Spleen (tissue), 11 donors: ENCODE data around the gene MYF5. TPM values are rescaled to one million over a fixed set of nuclear protein-coding genes. Genes with fewer than 3 reads are reported as not detected.

Source experiments
- DNase-seq: peaks from one replicate; pipeline ENCODE4 v3.0.0-alpha.2; 2020
- H3K27ac ChIP-seq, 8 donors: fragments of 200-600 bp; sonication (generic) in 7 of 8; 1 replicate in 4 of 8; 2 replicates in 4 of 8; pipeline versions ENCODE4 v1.5.0 to v1.8.0; 2016 to 2021; ENCODE audit warnings: inconsistent platforms in 4 of 8, mild to moderate bottlenecking in 4 of 8, moderate library complexity in 1 of 8
- H3K27me3 ChIP-seq, 7 donors: fragments of 200-600 bp; sonication (generic) in 6 of 7; replicated peaks in 1 of 7; 1 replicate in 4 of 7; 2 replicates in 3 of 7; pipeline versions ENCODE4 v1.5.0 to v1.8.0; 2016 to 2021; ENCODE audit warnings: inconsistent platforms in 3 of 7, mild to moderate bottlenecking in 1 of 7
- H3K36me3 ChIP-seq, 6 donors: fragments of 200-600 bp; sonication (generic) in 5 of 6; 1 replicate in 4 of 6; 2 replicates in 2 of 6; pipeline versions ENCODE4 v1.5.0 to v1.8.0; 2016 to 2021; ENCODE audit warnings: inconsistent platforms in 2 of 6
- H3K4me1 ChIP-seq, 6 donors: fragments of 200-600 bp; sonication (generic) in 5 of 6; 1 replicate in 3 of 6; 2 replicates in 3 of 6; pipeline versions ENCODE4 v1.5.0 to v1.8.0; 2016 to 2021; ENCODE audit warnings: inconsistent platforms in 3 of 6
- H3K4me3 ChIP-seq, 8 donors: fragments of 200-600 bp; sonication (generic) in 7 of 8; 1 replicate in 4 of 8; 2 replicates in 4 of 8; pipeline versions ENCODE4 v1.5.0 to v1.8.0; 2016 to 2021; ENCODE audit warnings: inconsistent platforms in 4 of 8, mild to moderate bottlenecking in 4 of 8, moderate library complexity in 2 of 8
- H3K9me3 ChIP-seq, 8 donors: fragments of 200-600 bp; sonication (generic) in 7 of 8; 1 replicate in 4 of 8; 2 replicates in 4 of 8; pipeline versions ENCODE4 v1.5.0 to v1.8.0; 2016 to 2021; ENCODE audit warnings: inconsistent platforms in 4 of 8
- POLR2A ChIP-seq, 3 donors: fragments of 450-650 bp; IDR thresholded peaks; one replicate each; pipeline ENCODE4 v1.5.1; 2017; ENCODE audit warnings: antibody characterized with exemption in 3 of 3, mild to moderate bottlenecking in 1 of 3
- POLR2AphosphoS5 ChIP-seq, 3 donors: sonication (generic); formaldehyde crosslinking; IDR thresholded peaks; one replicate each; pipeline ENCODE4 v1.5.1; 2017; ENCODE audit warnings: antibody characterized with exemption in 3 of 3
- WGBS, 5 donors: extraction: QIAGEN DNeasy Blood & Tissue Kit in 3 of 5; methylation state at CpG; one replicate each; pipeline versions ENCODE4 v1.1.5 to v1.1.7; 2013 to 2018; 5-methylcytosine and 5-hydroxymethylcytosine counted together
- intact Hi-C: fragments of 100-400 bp; cut with DNase I; formaldehyde crosslinking; loops from one replicate; pipeline ENCODE4 v1.15.0; 2023; ENCODE audit warnings: low total_unique reads
- polyA plus RNA-seq, 3 donors: library from polyadenylated mRNA; stranded (reverse); fragments of 200-250 nt; gene quantifications; one replicate each; pipeline ENCODE4 v1.2.1, GENCODE V29; 2013
- total RNA-seq, 7 donors: library from RNA; depleted of rRNA in 3 of 7; stranded (reverse); fragments of >200 nt in 3 of 7; fragmentation: NEBNext Ultra II Directional in 4 of 7; extraction: Animal tissue kit (Norgen Biotek cat#: 25700) in 4 of 7; gene quantifications; one replicate each; pipeline versions ENCODE4 v1.1.0 to v1.2.1, GENCODE V29; 2016 to 2021
- TF ChIP-seq, protein P1 (sequence below), 11 experiments: fragments of 200-600 bp in 7 of 11; fragments of 450-650 bp in 4 of 11; sonication (generic) in 4 of 11; IDR thresholded peaks in 8 of 11; conservative IDR thresholded peaks in 3 of 11; 1 replicate in 7 of 11; 2 replicates in 4 of 11; pipeline versions ENCODE4 v1.4.0 to v1.8.0; 2016 to 2021; ENCODE audit warnings: antibody characterized with exemption in 11 of 11, inconsistent platforms in 4 of 11, mild to moderate bottlenecking in 1 of 11
- donor health status: healthy with polysubstance abuse.
- donor health status: DM: no; HTN: no; CAD: no; lungs with moderate emphysema.
- donor health status: DM: no; HTN: no; CAD: no.
- donor health status: Bipolar disorder and iron deficiency.
- donor health status: healthy.
- donor health status: DM: no; HTN: no; CAD: no.
- donor health status: DM: yes; HTN: yes; CAD: no.

MYF5 gene
- total and polyA plus RNA-seq, 10 donors, result not detected

DNA sequence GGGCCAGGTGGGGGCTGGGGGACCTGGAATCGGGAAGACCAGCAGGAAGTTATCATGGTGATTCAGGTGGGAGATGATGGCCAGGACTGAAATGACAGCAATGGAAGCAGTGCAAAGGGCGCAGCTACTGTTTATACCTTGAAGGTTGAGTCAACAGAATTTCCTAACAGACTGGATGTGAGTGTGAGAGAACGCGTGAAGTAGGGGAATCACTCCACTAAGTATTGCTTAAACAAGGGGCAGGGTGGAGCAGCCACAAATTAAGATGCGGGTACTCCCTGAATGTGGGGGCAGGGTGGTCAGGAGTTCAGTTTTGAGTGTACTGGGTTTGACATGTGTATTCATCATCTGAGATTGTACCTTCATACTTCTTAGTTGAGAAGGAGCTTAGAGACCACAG lies 45.1 kb downstream of the MYF5 start:
- no peak overlapping the region for H3K4me3 ChIP-seq
- no peaks in the 10 kb centered on the region for H3K27me3 ChIP-seq
- H3K27ac ChIP-seq, result no peak overlapping the region
- H3K9me3 ChIP-seq, result no peaks in the 10 kb centered on the region
- DNase-seq, result no peak
- 63 to 82% (median 72%) methylated on average over 5 of the region's 5 CpGs for WGBS, 5 donors
- TF ChIP-seq, protein P1, sequence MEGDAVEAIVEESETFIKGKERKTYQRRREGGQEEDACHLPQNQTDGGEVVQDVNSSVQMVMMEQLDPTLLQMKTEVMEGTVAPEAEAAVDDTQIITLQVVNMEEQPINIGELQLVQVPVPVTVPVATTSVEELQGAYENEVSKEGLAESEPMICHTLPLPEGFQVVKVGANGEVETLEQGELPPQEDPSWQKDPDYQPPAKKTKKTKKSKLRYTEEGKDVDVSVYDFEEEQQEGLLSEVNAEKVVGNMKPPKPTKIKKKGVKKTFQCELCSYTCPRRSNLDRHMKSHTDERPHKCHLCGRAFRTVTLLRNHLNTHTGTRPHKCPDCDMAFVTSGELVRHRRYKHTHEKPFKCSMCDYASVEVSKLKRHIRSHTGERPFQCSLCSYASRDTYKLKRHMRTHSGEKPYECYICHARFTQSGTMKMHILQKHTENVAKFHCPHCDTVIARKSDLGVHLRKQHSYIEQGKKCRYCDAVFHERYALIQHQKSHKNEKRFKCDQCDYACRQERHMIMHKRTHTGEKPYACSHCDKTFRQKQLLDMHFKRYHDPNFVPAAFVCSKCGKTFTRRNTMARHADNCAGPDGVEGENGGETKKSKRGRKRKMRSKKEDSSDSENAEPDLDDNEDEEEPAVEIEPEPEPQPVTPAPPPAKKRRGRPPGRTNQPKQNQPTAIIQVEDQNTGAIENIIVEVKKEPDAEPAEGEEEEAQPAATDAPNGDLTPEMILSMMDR (IDR thresholded peaks at IDR 0.05 in 8 of 11, conservative IDR thresholded peaks at IDR 0.05 in 3 of 11), result no peak
- TF ChIP-seq POLR2AphosphoS5 (IDR thresholded peaks at IDR 0.05), result no peak
- no peak for TF ChIP-seq POLR2A (IDR thresholded peaks at IDR 0.05)
- intact Hi-C loops, result no loop called here
- H3K36me3 ChIP-seq, result no peaks in the 10 kb centered on the region
- H3K4me1 ChIP-seq, result no peaks in the 10 kb centered on the region

DNA sequence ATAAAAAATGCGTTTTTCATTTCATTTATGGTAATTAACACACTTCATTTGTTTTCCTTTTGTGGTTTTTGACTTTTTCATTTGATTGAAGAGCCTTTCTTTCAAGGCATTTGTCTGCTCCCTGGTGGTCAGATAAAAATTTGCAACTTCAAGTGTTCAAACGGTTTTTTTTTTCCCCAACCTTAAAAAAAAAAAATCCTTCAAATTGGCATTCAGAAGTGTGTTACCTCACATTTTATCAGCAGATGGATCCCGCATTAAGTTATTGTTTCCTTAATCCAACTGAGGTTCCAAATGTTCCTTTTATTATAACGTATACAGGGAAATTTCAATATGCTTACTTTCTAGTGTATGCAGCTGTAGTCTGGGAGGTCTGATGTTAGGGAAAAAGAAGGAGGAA lies 47.2 kb downstream of the MYF5 start:
- Histone ChIP-seq H3K9me3 (no peaks in the 10 kb centered on the region), H3K27me3 (no peaks in the 10 kb centered on the region), H3K4me1 (no peaks in the 10 kb centered on the region), H3K4me3 (no peak overlapping the region), H3K36me3 (no peaks in the 10 kb centered on the region), H3K27ac (no peak overlapping the region)
- no peak for TF ChIP-seq POLR2AphosphoS5 (IDR thresholded peaks at IDR 0.05)
- TF ChIP-seq POLR2A (IDR thresholded peaks at IDR 0.05), result no peak
- TF ChIP-seq, protein P1 (IDR thresholded peaks at IDR 0.05 in 8 of 11, conservative IDR thresholded peaks at IDR 0.05 in 3 of 11), result peak in 4 of 11 experiments; percentile 13 to 39 (median 32)
- DNase-seq, result no peak
- 2 to 10% (median 7%) methylated on average over 4 of the region's 4 CpGs for WGBS, 5 donors
- intact Hi-C loops, result no loop called here

DNA sequence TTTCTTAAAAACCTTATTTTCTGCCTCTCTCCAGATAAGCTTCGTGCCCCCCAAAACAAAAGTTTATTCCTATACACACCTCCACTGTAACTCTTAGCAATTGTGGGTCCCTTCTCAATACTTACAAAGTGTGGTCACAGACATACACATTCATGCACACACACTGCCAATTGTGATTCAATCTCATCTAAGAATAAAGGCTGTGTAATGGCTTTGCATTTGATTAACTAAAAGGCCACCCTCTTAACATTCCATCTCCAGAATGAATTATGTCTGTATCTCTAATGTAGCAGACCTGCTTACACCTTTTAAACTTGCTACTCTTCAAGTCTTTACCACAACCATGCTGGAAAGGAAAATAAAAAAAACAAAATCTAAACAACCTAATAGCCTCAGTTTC lies 49.5 kb downstream of the MYF5 start:
- H3K27me3 ChIP-seq, result no peaks in the 10 kb centered on the region

DNA sequence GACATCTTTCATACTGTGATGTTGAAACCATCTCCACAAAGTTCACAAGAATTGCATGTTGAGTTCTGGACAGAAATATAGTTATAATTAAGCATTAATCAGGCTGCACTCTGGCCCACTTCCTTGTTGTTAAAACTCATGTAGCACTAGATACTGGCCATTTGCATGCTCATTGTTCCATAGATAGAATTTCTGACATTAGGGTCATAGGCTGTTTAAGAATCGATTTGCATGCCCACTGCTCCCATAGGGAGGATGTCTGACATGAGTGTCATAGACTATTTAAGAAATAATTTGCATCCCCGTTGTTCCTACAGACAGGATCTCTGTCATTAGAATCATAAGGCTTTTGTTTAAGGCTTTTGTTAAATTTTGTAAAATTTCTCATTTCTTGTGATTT lies 50.2 kb downstream of the MYF5 start:
- 62 to 84% (median 65%) methylated on average over 2 of the region's 2 CpGs for WGBS, 5 donors
- no peaks in the 10 kb centered on the region for H3K36me3 ChIP-seq
- no peak overlapping the region for H3K4me3 ChIP-seq
- no peak overlapping the region for H3K27ac ChIP-seq
- TF ChIP-seq, protein P1 (IDR thresholded peaks at IDR 0.05 in 8 of 11, conservative IDR thresholded peaks at IDR 0.05 in 3 of 11), result no peak
- TF ChIP-seq POLR2AphosphoS5 (IDR thresholded peaks at IDR 0.05) (no peak), POLR2A (IDR thresholded peaks at IDR 0.05) (no peak)
- H3K9me3 ChIP-seq, result no peaks in the 10 kb centered on the region
- no peak for DNase-seq
- H3K4me1 ChIP-seq, result no peaks in the 10 kb centered on the region
- no peaks in the 10 kb centered on the region for H3K27me3 ChIP-seq
- intact Hi-C loops, result no loop called here

More for the DNA sequence above, 49.5 kb downstream of the MYF5 start:
- no peaks in the 10 kb centered on the region for H3K9me3 ChIP-seq
- 84 to 91% (median 86%) methylated on average over 1 of the region's 1 CpG for WGBS, 5 donors
- intact Hi-C loops, result no loop called here
- TF ChIP-seq, protein P1 (IDR thresholded peaks at IDR 0.05 in 8 of 11, conservative IDR thresholded peaks at IDR 0.05 in 3 of 11), result no peak
- TF ChIP-seq POLR2A (IDR thresholded peaks at IDR 0.05) (no peak), POLR2AphosphoS5 (IDR thresholded peaks at IDR 0.05) (no peak)
- no peaks in the 10 kb centered on the region for H3K36me3 ChIP-seq
- H3K4me3 ChIP-seq, result no peak overlapping the region
- H3K27ac ChIP-seq, result no peak overlapping the region
- no peaks in the 10 kb centered on the region for H3K4me1 ChIP-seq
- DNase-seq, result no peak

Other genes with a start within 250 kb of the MYF5 start
- not detected for gene MYF6, start 9.3 kb upstream of the MYF5 start, total RNA-seq
- under 1 TPM in 2 of 3 donors, not detected in 1; 0.03 to 0.04 TPM for gene MYF6, start 9.3 kb upstream of the MYF5 start, polyA plus RNA-seq
- 10 to 100 TPM; 12.0 to 31.6 (median 14.8) TPM for gene LIN7A, start 221.0 kb downstream of the MYF5 start, total RNA-seq
- gene LIN7A, start 221.0 kb downstream of the MYF5 start, polyA plus RNA-seq, result 1 to 10 TPM; 1.7 to 2.4 (median 2.2) TPM